Occipital lobe (tissue), 2 donors: ENCODE results near the gene TOR4A. TPM values are rescaled to one million over a fixed set of nuclear protein-coding genes. Genes with fewer than 3 reads are reported as not detected.
"Not testable (repeated sequence)": the region's sequence is repeated elsewhere in the genome, so short reads cannot be mapped to it uniquely, and the experiment has no call there.

Experiments
- DNase-seq: peaks from one replicate; lab custom pipeline; 2025; lab: John Stamatoyannopoulos, UW
- total RNA-seq: library from RNA; depleted of rRNA; stranded (reverse); fragments of >200 nt; gene quantifications from one replicate; pipeline ENCODE4 v1.2.3, GENCODE V29; 2014

TOR4A gene
- total RNA-seq, 1 donor from 2014 or later, result 0.31 TPM

DNA sequence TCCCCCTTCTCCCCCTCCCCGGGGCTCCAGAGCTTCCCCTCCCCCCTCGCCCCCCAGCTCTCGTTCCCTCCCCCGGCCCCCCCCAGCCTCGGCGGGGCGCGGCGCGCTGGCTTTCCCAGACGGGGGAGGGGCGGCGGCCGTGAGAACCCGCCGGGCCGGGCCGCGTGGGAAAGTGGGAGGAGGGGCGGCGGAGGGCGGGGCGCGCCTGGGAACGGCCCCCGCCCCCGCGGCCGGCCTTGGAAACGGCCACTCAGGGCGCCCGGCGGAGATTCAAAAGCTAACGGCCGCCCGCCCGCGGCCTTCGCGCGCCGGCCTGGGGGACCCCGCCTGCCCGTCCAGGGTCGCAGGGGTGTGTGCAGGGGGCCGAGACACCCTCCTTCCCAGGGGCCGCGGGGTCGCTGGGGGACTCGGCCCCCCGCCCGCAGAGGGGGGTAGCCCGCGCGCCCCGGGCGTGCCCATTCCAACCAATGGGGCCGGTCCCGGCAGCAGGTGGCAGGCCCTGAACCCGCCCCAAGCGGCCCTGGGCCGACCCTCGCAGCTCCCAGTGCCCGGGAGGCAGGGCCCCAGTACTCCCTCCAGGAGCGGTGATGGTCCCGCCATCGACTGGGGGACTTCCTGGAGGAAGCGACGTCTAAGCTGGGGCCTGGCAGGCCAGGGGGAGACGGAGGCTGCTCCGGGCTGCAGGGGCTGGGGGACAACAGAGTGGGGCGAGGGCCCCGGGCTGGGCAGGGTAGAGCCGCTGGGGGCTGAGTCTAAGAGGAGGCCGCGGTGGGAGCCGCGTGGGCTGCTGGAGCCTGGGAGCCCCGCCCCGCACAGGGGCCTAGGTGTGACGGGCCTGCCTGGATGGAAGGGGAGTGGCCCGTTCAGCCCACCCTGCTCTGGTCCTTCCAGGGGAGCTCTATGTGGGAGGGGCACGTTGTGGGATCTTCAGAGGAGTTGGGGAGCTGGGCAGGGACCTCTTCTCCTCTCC is 38.8 kb downstream of the TOR4A start:
- DNase-seq, result no peak

DNA sequence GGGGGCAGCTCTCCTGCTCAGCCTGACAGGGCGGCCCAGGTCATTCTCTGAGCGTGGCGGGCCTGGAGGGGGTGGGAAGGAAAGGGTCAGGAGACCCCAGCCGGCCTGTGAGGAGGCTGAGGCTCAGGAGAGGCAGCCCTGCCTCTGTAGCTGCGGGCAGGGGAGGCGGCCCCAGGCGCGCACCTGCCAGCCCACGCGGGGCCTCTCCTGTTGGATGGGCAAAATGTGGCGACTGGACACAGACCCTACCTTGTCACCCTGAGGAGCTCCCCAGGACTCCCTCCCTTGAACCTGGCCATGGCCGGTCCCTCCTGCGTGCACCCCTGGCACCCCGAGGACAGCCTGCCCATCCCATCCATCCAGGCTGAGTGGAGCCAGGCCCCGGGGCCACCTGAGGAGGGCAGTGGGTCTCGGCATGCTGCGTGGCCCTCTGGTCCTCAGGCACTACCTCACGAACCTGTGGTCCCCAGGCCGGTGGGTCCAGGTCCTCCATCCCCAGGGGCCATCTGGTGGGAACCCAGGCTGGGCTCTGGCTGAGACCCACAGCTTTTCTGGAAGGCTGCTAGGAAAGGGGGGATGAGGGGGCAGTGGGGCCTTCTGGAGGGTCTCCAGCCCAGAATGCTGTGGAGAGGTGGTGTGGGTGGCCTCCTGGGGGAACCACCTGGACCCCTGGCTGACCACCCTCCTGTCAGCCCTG is 39.6 kb downstream of the TOR4A start:
- no peak for DNase-seq

DNA sequence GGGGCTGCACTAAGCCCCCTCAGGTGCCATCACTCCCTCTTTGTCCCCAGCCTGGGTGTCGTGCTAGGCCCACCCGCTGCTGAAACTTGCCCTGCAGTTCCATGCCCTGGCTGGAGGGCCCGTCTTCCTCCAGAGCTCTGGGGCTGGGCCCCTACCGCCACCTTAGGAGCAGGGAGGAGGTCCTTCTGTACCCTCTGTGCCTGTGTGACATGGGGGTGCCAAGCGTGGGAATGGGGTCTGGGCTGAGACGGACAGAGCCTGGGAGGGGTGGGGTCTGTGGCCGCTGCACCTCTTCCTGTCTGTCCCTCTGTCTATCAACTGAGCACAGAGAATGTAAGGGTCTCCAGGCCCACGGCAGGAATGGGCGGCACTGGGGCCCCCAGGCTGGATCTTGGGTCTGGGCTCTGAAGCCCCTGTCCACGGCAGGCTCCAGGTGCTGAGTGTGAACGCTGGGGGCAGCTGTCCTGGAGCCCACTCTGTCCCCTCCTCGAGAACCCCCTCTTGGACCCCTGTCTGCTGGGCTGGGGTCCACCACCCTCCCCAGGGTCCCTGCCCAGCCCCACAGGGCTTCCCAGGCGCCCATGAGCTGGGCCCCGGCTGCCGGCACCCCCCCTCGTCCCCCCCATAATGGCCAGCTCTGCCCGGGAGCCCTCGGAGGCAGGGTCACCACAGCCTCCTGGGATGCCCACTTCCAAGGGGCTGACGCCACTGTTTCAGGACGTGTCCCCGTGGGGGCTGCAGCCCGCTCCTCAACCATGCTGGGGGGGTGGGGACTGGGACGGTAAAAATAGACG is 40.4 kb downstream of the TOR4A start:
- no peak for DNase-seq

DNA sequence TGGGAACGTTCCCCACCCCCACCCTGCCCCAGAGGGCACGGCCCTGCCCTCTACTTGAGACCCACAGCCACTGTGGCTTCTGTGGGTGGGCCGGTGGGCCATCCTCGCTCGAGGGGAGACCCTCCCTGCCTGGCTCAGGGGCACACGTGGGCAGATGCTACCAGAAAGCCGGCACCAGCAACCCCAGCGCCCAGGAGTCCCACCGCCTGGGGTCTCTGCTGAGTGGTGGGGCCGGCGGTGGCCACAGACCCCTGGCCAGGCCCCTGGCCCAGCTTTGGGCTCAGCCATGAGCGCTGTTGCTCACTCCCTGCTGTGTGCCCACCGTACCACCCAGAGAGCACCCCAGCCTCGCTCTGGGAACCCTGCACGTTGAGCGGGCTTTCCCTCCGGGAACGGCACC is 41.1 kb downstream of the TOR4A start:
- DNase-seq, result no peak

DNA sequence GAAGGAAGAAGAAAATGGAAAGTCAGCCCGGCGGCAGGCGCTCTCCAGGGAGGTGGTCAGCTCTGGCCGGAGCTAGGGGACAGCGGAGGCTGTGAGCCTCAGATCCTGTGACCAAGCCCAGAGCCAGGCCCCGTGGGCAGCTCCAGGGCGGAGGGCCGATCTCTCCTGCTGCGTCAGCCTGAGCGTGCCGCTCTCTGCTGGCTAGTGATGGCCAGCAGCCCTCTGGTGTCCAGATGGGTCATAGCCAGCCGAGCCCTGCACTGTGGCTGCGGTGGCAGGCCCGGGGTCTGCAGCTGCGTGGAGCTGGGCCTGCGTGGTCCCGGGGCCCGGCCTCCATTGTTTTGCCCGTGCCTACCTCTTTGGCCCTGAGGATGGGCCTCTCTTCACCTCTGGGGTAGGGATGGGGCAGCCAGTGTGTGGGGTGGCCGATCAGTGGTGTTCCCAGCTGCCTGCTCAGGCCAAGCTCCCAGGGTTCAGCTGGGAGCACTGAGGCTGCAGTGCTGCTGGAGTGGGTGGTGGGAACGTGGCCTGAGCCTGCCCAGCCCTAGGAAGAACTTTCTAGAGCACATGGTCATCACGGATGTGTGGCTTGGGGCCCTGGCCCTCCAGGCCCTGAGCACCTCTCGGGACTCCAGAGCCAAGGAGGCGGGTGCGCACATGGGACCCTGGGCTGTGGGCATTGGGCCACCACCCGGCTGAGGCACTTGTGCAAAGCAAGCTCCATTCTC is 41.6 kb downstream of the TOR4A start:
- DNase-seq, result no peak

DNA sequence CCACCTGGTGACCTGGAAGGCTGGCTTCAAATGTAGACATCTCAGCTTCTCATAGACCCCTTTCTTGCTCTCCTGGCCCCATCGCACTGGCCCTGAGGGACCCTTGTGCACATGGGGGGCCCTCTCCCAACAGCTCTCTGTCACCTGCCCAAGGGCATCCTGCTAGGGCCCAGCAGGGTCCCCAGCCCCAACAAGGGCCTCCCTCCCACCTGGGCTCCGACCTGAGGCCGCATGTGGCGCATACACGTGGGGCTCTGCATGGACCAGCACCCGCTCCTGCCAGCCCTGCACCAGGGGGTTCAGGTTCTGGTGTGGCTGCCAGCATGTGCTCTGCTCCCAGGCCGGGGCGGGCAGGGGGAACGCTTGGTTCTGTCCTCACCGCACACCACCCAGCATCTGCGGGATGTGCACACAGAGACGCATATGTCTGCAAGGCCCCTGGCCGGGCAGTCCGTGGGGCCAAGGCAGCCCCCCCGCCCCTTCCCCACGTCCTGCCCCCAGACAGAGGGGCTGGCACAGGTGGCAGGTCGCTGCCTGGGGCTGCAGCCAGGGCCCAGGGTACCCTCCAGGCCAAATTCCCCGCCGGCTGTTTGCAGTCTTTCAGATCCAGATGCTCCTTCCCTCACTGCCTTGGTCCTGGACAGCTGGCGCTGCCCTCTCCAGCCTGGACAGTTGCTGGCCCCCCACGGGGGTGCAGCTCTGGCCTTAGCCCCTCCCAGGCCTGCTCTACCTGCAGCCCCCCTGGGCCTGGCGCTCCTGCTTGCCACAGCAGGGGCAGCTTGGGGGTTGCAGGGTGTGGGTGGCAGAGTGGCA is 42.4 kb downstream of the TOR4A start:
- DNase-seq, result no peak

DNA sequence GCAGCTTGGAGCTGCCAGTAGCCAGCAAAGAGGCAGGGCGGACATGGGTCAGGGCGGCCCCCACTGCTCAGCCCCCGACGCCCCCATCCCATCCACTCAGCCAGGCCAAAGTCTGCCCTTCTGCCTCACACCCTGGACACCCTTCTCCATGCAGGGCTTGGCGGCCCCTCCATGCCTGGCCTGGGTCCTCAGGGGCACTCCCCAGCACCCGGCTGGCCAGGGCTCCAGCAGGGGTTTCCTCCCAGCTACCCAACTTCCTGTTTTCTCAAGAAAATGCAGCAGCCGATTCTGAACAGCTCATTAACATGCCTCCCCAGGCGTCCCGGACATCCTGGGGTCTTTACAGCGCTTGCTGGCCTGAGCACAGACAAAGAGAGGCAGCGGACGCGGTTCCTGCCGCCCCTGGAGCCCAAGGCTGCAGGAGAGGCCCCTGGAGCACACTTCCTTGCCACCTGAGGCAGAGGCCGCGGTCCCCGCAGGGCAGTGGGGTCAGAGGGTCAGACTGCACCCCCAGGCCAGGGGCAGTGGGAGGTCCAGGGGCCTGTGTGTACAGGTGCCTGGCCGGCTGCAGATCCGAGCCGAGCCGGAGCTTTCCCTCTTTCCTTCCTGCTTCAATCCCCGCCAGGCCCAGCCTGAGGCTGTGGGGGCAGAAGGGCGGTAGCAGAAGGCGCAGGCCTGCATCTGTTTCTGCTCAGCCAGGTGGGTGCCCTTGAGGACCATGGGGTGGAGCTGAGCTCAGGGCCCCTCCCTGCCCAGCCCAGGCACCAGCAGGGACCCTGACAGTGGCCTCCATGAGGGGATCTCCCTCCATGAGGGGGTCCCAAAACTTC is 43.2 kb downstream of the TOR4A start:
- no peak for DNase-seq

DNA sequence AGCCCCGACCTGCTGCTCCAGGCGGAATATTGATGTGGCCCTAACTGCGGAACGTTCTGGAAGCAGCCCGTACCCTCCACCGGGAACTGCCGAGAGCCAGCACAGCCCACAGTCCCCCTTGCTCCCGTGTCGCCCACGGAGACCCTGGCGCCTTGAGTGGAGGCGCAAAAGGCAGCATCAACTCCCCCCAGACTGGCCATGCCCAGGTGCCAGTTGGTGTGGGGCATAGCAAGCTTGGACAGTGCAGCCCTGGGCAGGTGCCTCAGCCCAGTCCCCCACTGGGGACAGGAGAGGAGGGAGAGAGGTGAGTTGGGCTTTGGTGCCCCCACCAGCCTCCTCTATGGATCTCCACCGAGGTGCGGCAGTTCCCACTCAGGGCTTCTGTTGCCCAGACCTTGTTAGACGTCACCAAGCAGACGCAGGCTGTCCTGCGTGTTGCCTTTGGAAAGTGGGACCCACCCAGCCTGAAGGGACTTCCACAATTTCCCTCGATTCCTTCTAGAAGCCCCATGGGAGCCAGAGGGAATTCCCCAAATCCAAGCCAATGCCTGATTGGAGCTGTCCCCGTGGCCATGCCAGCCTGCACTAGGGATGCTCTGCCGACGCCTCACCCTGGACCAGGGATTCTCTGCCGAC is 44.3 kb downstream of the TOR4A start:
- DNase-seq, result no peak

DNA sequence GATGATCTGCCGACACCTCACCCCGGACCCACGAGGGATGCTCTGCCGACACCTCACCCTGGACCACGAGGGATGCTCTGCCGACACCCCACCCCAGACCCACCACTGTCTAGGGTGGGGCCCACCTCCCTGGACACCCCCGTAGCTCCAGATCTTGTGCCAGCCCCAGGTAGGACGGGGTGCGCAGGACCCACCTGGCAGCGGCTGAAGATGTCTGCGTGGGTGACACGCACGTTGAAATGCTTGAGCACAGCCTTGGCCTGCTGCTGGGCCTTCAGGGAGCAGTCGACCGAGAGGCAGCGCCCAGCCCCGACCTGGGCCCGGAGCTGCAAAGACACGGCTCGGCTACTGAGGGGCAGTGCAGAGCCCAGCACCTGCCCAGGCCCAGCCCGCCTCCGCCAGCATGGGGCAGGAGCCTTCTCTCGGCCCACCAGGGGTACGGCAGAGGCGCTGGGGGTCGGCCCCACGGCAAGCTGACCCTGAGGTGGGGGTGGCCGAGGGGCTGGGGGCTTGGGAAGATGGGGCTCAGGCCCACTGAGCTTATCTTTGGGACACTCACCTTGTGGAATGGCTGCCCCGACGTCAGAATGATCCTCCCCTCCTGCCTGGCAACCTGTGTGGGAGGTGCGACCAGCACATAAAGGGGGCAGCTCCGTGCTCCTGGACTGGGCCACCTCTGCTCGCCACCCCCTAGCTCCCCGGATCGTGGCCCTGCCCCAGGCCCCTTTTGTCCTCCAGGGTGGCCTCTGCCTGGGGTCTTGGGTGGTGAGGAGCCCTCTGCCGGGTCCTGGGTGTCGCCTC is 46.2 kb downstream of the TOR4A start:
- DNase-seq, result no peak

DNA sequence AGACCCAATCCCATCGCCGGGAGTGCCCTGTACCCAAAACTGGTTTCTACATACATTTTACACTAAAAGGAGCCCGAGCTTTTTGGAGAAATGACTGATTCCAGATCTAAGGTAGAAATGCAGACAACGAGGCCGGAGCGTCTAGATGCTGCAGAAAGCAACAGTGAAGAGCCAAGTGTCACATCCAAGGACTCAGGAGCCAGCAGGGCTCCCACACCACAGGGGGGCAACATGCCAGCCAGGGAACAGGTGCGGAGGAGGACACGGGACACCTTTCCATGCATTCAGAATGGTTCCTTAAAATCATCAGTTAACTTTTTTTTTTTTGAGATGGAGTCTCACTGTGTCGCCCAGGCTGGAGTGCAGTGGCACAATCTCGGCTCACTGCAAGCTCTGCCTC is 47.6 kb downstream of the TOR4A start:
- no peak for DNase-seq

DNA sequence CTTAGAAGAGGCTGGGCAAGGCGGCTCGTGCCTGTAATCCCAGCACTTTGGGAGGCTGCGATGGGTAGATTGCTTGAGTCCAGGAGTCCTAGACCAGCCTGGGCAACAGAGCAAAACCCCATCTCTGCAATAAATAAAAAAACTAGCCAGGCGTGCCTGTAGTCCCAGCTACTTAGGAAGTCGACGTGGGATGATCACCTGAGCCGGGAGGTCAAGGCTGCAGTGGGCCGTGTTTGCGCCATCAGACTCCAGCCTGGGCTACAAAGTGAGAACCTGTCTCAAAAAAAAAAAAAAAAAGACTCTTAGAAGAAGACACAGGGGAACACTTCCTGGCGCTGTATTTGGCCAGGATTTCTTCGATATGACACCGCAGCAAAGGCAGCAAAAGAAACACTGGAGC is 48.3 kb downstream of the TOR4A start:
- DNase-seq, result no peak

DNA sequence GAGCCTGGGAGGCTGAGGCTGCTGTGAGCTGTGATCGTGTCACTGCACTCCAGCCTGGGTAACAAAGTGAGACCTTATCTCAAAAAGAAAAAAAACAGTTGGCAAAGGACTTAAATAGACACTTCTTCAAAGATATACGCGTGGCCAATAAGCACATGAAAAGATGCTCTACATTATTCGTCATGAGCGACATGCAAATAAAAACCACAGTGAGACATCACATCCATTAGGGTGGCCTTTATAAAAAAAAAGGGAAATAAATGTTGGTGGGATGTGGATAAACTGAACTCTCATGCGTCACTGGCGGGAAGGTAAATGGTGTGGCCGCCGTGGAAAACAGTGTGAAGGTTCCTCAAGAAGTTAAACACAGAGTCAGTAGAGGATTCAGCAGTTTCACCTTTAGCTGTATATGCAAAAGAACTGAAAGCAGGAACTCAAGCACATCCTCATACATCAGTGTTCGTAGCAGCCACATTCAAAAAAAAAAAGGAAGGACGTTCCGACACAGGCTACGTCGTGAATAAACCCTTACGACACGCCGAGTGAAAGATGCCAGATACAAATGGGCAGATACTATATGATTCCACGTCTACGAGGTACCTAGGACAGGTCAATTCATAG is 49.0 kb downstream of the TOR4A start:
- no peak for DNase-seq

DNA sequence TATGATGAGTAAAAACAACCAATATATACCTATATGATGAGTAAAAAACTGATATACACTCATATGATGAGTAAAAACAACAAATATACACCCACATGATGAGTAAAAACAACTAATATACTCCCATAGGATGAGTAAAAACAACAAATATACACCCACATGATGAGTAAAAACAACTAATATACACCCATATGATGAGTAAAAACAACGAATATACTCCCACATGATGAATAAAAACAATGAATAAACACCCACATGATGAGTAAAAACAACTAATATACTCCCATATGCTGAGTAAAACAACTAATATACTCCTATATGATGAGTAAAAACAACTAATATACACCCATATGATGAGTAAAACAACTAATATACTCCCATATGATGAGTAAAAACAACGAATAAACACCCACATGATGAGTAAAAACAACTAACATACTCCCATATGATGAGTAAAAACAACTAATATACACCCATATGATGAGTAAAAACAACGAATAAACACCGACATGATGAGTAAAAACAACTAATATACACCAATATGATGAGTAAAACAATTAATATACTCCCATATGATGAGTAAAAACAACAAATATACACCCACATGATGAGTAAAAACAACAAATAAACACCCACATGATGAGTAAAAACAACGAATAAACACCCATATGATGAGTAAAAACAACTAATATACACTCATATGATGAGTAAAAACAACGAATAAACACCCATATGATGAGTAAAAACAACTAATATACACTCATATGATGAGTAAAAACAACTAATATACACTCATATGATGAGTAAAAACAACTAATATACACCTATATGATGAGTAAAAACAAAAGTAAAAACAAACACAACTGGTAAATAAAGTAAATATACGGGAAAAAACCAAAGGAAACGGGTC is 50.4 kb downstream of the TOR4A start:
- DNase-seq, result not testable (repeated sequence)

DNA sequence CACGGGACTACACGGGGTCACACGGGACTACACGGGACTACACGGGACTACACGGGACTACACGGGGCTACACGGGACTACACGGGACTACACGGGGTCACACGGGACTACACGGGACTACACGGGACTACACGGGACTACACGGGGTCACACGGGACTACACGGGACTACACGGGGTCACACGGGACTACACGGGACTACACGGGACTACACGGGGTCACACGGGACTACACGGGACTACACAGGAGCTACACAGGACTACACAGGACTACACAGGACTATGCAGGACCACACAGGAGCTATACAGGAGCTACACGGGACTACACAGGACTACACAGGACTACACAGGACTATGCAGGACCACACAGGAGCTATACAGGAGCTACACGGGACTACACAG is 52.1 kb downstream of the TOR4A start:
- DNase-seq, result not testable (repeated sequence)

DNA sequence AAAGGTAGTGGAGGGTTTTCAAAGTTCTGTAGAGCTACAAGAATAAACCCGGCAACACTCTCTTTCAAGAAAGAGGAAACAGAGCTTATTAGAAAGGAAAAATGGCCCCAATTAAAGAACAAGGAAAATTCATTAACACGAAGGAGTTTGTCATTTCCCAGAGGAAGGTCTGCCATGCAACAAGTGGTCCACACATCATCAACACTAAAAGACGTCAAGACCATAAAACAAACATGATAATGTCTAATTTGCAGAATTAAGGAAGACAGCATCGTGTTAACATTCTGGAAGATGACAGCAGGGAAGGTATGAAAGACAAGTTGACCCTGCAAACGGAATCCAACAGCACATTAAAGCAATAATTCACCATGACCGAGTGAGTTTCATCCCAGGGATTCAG is 53.2 kb downstream of the TOR4A start:
- DNase-seq, result no peak

DNA sequence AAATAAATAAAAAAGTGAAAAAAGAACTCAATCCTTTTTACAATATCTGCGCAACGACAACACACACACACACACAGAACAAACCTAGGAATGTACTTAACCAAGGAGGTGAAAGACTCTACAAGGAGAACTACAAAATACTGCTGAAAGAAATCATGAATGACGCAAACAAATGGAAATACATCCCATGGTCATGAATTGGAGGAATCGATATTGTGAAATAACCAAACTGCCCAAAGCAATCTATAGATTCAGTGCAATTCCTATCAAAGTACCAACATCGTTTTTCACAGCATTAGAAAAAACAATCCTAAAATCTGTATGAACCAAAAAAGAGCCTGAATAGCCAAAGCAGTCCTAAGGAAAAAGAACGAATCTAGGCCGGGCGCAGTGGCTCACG is 54.4 kb downstream of the TOR4A start:
- DNase-seq, result no peak
